DOHH2 (cell line): ENCODE results near the gene CCSER2.

Experiments
- CTCF ChIP-seq: fragments of 200-600 bp; sonication (generic); IDR thresholded peaks from one replicate; pipeline ENCODE4 v1.5.1; 2014; ENCODE audit warnings: antibody characterized with exemption, mild to moderate bottlenecking, low read depth, low read length; ENCODE audit not compliant: poor library complexity, severe bottlenecking
- EZH2phosphoT487 ChIP-seq: fragments of 200-600 bp; sonication (generic); IDR thresholded peaks from 2 replicates; pipeline ENCODE4 v1.6.1; 2017; ENCODE audit warnings: borderline replicate concordance, mild to moderate bottlenecking, antibody characterized with exemption, low read length, moderate library complexity, mixed read lengths

- TF ChIP-seq CTCF: no peak
- no peak for TF ChIP-seq EZH2phosphoT487
Measured at GRCh38 chr10:84567133-84567532, 238.7 kb downstream of the CCSER2 start.
